ENCODE measurements around the gene SNU13.
"Not testable (repeated sequence)": the region's sequence is repeated elsewhere in the genome, so short reads cannot be mapped to it uniquely, and the experiment has no call there.

SNU13 gene

DNA sequence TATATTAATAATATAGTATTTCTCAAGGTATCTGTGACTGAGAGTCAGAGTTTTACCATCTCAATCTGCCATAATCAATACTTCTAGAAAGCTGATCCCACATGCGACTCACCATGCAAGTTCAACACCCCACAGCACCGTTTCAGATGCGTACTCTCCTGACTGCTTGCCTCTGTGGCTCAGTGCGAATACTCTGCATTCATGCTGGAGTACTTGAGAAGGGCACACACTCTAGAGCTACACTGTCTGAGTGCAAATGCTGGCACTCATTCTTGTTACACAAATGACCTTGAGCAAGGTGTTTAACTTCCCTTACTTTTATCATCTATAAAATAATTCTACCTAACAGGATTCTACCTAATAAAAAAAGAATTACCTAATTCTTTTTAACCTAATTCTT, 12.5 kb downstream of the SNU13 start:
- DNase-seq, result no peak

DNA sequence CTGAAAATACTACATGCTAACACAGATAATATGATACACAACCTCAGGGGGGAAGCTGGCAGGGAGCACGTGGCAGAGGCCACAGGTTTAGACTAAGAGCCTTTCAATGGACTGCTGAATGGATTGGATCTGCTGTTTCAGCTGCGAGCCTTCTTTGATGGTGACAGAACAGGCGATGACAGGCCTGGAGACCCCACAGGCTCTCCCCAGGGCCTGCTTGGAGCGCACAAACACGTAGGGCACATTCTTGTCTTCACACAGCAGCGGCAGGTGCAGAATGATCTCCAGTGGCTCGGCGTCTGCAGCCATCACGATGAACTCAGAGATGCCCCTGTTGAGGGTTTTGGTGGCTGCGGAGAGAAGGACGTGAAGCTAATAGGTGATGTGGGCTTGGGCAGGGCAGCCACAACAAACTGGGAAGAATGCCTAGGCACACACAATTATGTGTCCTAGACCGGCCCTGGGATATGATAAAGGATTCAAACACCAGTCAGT, 13.8 kb downstream of the SNU13 start:
- no peak for DNase-seq

DNA sequence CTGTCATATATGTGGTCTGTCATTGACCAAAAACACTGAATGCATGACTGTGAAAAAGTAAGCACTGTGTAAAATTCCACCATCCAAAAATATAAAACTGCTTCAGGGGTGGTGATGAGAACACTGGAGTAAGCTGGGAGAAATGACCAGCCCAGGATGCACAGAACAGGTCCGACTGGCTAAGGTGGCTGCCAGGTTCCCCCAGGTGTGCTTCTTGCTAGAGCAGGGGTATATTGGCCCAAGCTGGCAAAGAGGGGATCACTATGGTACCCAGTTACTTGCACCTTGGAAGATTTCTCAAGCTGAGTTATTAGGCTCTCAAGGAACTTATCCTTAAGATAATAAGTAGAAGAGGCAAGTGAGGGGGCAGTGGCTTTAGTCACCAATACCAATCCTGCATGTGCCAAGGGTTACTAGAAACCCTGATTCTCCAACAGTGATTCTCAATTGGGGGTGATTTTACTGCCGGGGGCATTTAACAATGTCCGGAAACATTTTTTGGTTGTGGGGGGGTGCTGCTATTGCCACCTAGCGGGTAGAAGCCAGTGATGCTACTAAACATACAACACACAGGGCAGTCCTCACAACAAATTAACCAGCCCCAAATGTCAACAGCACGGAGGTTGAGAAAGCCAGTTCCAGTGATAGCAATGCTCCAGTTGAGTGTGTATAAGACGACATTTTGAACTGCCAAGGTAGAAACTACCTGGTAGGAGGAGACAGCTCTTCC, 15.7 kb downstream of the SNU13 start:
- DNase-seq, result no peak

DNA sequence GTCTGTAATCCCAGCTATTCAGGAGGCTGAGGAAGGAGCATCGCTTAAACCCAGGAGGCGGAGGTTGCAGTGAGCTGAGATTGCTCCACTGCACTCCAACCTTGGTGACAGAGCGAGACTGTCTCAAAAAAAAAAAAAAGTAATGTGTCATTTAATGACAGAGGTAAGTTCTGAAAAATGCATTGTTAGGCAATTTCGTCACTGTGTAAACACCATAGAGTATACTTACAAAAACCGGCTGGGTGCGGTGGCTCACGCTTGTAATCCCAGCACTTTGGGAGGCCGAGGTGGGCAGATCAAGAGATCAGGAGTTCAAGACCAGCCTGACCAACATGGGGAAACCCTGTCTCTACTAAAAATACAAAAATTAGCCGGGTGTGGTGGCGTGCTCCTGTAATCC, 16.6 kb downstream of the SNU13 start:
- DNase-seq, result not testable (repeated sequence)

DNA sequence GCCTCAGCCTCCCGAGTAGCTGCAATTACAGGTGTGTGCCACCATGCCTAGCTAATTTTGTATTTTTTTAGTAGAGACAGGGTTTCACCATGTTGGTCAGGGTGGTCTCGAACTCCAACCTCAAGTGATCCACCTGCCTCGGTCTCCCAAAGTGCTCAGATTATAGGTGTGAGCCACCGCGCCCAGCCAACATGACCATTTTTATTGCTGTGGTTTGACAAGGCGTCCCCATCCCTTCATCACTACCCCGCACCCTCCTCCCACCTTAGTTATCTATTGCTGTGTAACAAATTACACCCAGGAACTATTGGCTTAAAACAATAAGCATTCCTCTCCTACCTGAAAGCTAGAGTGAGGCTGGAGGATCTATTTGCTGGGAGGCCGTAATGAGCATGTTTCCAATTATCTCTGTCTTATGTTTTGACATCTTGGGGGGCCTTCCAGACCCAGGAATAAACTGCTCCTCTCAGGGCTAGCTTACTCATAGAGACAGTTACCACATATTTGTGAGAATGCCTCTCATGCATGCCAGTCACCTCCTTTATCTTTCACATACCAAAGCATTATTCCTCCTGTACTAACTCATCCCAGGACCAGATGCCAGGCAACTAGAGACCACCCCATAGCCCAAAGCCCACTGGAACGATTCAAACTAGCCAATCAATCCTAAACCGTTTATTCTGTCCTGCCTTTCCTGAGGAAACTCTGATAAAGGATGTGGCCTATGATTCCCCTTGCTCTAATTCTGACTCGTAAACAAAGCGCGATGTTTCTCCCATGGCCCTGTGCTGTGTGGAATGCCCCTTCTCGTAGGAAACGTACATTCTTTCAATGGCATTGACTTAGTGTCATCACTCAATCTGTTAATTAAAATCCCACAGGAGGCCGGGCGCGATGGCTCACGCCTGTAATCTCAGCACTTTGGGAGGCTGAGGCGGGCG, 19.4 kb downstream of the SNU13 start:
- DNase-seq, result no peak

DNA sequence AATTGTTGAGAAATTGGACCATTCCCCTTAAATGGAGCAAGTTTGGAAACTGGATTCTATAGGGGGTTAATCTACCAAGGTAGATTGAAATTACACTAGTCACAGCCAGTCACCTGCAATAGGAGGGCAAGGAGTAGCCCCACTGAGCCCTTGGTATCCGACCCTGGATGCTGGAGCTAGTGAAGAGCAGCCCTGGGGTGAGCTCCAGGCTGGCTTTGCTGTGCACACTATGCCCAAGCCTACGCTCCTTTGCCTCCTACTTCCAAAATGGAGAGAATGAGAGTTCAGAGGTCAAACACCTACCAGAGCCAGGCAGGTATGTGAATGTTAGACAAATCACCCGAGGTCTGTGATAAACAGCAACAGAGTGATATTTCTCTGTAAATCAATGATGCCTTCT, 23.7 kb downstream of the SNU13 start:
- no peak for DNase-seq

DNA sequence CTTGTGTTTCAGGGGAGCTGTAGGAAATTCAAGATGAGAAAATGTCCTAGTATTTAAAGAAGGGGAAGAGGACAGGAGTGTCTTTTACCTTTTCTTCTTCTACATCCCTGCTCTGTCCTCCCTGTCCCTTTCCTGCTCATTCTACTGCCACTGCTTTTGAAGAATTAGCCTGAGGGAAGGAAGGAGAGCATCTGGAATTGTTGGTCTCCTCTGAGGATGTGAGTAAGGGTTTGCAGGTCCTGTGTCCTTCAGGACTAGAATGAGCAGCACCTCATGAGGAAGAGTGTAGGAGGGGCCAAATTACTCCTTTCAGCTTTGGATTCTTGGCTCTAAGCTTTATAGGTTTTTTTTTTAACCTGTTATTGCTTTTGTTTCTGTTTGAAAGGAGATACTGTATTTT, 24.2 kb downstream of the SNU13 start:
- no peak for DNase-seq

DNA sequence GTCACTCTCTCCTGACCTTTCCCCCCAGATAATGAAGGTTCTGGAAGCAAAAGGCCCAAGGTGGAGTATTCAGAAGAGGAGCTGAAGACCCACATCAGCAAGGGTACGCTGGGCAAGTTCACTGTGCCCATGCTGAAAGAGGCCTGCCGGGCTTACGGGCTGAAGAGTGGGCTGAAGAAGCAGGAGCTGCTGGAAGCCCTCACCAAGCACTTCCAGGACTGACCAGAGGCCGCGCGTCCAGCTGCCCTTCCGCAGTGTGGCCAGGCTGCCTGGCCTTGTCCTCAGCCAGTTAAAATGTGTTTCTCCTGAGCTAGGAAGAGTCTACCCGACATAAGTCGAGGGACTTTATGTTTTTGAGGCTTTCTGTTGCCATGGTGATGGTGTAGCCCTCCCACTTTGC, 25.1 kb downstream of the SNU13 start:
- not testable (repeated sequence) for DNase-seq

DNA sequence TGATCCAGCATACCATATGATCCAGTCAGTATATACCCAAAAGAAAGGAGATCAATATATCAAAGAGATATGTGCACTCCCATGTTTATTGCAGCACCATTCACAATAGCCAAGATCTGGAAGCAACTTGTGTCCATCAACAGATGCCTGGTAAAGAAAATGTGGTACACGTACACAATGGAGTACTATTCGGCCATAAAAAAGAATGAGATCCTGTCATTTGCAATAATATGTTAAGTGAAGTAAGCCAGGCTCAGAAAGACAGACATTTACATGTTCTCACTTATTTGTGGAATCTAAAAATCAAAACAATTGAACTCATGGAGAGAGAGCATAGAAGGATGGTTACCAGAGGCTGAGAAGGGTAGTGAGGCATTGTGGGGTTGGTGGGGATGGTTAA, 27.0 kb downstream of the SNU13 start:
- no peak for DNase-seq

DNA sequence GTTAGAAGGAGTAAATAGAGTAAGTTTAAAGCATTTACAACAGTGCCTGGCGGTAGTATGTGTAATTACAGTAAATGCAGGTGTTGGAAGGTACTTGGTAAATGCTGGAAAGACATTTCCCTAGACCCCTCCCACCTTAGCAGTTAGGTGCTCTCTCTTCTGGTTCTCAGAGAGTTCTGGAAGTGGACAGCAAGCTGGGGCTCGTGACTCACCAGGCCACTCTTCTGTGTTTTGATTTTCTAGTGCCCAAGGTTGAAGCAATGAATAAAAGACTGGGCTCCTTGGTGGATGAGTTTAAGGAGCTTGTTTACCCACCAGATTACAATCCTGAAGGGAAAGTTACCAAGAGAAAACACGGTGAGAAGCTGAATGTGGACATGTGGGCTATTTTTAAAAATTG, 27.6 kb downstream of the SNU13 start:
- no peak for DNase-seq

DNA sequence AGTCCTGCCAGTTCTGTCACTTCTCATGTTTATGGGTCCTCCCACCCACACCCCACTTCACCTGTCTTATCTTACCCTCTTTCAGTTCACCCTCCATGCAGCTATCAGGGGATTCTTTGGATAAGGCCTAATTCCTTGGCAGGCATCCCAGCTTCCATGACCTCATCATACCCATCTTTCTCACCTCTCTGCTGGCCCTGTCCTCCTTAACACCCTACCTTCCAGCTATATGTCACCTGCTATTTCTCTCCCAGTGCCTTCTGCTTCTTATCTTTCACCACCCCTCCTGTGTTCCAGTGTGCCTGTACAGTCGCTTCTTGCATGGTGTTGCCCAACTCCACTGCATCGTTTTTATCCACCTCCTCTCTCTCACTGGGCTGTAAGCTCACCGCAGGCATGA, 28.3 kb downstream of the SNU13 start:
- DNase-seq, result no peak

DNA sequence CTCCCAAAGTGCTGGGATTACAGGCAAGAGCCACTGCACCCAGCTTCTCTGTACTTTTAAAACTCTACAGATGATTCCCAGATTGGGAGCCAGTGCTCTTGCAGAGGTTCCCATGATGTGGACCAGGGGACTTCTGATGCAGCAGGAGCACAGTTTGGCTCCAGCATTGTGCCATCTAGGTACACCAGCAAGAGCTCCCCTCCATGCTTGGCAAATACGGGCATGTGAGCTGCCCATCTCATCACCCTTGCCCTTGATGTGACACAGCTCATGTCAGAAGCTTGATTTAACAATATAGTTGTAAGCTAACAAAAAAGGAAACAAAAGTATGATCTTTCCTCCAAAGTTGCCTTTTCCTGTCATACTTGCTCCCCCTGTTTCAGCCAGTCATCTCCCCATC, 28.7 kb downstream of the SNU13 start:
- DNase-seq, result no peak

DNA sequence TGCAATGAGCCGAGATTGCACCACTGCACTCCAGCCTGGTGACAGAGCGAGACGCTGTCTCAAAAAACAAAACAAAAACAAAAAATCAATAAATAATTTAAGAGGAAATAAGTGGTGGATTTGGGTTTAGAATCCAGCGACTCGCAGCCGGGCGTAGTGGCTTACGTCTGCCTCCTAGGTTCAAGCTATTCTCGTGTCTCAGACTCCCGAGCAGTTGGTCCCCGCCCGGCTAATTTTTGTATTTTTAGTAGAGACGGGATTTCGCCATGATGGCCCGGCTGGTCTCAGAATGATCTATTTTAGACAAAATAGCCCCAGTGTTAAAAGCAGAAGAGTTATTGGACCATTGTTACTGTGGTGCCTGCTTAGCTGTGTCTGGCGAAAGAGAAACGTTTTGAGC, 29.8 kb downstream of the SNU13 start:
- no peak for DNase-seq

DNA sequence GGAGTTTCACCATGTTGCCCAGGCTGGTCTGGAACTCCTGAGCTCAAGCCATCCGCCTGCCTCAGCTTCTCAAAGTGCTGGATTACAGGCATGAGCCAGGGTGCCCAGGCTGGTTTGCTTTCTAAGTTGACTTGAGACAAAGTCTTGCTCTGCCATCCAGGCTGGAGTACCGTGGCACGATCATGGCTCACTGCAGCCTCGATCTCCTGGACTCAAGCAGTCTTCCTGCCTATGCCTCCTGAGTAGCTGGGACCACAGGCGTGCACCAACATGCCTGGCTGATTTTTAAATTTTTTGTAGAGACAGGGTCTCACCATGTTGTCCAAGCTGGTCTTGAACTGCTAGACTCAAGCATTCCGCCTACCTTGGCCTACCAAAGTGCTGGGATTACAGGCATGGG, 31.0 kb downstream of the SNU13 start:
- no peak for DNase-seq

DNA sequence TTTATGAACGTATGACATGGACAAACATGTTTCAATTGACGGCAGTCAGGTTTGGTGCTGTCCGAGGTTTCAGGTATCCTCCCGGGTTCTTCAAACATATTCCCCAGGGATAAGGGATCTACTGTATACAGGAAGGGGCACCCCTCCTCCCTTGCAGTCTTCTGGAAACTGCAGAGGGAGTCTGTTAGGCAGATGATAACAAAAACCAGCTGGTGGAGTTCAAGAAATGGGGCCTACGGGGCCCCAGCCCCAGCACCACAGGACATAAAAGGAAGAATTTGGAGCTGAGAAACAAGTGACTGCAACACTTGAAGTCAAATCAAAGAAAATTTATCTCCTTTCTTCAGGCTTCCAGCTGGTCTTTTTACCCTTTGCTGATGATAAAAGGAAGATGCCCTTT, 32.1 kb downstream of the SNU13 start:
- DNase-seq, result no peak

DNA sequence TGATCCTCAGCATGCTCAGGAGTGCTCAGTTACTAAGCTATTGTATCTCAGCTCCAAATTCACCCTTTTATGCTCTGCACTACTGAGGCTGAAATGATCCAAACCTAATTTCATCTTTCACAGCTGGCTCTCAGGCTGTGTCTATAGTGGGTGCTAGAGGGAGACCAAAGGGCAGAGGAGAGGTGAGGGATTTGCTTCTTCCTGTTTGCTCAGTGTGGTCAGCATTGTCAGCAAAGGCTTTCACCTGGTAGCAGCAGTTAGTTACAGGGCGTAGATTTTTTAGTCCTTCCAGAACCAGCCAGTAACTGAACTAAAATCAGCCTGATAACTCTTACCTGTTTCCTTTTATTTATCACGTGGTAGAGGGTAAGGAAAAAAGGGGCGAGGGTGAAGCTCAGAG, 34.3 kb downstream of the SNU13 start:
- no peak for DNase-seq

DNA sequence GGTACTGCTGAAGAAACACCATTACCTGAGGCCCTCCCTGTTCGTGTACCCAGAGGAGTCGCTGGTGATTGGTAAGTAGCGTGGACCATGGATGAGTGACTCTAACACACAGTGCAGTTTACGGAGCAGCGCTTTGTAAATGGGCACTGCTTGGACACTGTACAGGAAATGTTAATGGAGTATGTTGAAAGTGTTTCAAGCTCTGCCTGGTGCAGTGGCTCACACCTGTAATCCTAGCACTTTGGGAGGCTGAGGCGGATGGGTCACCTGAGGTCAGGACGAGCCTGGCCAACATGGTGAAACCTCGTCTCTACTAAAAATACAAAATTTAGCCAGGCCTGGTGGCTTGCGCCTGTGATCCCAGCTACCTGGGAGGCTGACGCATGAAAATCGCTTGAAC, 37.8 kb downstream of the SNU13 start:
- no peak for DNase-seq

DNA sequence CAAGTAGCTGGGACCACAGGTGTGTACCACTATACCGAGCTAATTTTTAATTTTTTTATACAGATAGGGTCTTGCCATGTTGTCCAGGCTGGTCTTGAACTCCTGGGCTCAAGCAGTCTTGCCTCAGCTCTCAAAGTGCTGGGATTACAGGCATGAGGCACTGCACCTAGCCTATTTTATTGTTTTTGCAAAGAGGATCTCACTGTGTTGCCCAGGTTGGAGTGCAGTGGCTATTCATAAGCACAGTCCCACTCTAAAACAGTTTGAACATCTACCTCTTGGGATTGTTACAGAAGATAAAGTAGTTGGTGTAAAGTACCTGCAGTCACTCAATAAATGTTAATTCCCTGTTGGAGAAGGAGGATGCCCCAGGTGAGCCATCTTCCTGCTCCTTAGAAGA, 38.4 kb downstream of the SNU13 start:
- DNase-seq, result no peak

DNA sequence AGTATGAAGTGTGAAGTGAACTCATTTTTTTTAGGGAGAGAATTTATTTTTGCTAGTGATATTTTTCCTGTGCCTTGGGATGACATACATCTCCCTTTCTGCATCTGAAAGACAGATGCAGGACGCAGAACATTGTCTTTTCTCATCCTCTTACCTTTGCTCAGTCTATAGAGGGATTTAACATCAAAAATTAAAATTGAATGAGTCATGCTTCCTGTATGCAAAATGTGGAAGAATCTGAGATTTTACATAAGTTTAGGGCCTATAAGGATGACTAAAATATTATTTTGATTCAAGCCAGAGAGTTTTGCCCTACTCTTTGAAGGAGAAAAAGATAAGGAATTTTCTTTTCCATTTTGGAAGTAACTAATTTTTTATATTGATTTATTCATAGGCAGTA, 40.2 kb downstream of the SNU13 start:
- no peak for DNase-seq

DNA sequence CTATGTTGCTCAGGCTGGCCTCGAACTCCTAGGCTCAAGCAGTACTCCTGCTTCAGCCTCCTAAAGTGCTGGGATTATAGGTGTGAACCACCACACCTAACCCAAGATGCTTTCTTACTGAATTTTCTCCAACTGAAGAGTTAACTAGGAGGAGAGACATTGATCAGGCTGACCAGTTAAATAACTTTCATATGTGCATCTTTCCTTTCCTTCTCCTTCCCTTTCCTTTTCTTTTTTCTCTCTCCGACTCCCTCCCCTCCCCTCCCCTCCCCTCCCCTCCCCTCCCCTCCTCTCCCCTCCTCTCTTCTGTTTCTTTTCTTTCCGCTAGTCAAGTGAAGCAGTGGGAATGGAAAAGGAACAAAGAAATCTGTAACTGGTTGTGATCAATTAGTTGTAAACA, 40.9 kb downstream of the SNU13 start:
- DNase-seq, result no peak

DNA sequence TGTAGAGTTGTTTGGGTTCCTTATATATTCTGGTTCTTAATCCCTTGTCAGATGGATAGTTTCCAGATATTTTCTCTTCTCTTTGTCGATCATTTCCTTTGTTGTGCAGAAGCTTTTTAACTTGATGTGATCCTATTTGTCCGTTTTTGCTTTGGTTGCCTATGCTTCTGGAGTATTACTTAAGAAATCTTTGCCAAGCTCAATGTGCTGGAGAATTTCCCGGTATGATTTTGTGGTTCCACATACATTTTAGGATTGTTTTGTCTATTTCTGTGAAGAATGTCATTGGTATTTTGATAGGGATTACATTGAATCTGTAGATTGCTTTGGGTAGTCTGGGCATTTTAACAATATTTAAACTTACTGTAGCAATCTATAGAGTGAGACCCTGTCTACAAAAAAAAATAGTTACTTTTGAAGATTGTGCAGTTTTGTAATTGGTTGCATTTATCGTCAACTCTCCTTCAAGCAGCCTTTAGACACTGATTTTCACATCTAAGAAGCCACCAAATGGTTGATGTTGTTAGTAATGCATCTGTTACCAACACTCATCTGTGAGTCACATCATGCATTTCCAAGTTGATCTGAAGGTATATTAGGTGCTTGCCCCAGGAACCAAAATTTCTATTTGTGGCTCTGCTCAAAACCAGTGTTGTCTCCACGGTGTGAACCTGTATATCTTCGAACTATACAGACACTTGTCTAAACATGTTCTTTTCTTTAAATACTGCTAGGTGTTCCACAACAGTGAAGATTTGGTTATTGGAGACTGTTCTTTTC, 46.1 kb downstream of the SNU13 start:
- DNase-seq, result no peak

DNA sequence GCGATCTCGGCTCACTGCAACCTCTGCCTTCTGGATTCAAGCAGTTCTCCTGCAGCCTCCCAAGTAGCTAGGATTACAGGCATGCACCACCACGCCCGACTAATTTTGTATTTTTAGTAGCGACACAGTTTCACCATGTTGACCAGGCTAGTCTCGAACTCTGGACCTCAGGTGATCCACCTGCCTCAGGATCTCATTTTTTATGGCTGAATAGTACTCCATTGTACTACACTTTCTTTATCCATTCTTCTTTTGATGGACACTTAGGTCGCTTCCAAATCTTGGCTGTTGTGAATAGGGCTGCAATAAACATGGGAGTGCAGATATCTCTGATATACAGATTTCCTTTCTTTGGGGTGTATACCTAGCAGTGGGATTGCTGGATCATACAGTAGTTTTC, 46.8 kb downstream of the SNU13 start:
- no peak for DNase-seq

DNA sequence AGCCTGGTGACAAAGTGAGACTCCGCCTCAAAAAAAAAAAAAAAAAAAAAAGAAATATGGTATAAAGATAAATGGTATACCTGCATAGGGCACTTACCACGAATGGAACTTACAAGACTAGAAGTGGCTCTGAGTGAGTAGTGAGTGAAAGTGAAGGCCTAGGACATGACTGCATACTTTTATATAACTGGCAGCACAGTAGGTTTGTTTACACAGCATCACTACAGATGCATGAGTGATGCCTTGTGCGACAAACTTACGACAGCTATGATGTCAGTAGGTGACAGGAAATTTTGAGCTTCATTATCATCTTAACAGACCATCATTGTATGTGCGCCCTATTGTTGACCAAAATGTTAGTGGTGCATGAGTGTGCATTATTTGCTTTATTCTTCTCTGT, 49.9 kb downstream of the SNU13 start:
- DNase-seq, result no peak

DNA sequence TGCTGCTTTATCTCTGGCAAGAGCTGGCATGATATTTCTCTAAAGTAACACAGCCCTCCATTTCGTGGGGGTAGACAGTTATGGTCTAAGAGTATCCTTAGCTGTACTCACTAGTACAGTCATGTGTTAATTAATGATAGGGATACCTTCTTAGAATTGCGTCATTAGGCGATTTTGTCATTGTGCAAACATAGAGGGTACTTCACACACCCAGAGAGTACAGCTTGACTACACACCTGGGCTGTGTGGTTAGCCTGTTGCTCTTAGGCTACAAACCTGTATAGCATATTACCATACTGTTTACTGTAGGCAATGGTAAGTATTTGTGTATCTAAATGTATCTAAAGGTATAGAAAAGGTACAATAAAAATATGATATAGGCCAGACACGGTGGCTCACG, 50.5 kb downstream of the SNU13 start:
- no peak for DNase-seq
